WERI-Rb-1 (cell line): ENCODE measurements around the gene ABCC1.

Experiments used
- DNase-seq: peaks from one replicate; pipeline ENCODE4 v3.0.0-alpha.2; 2020
- H3K27ac ChIP-seq: fragments of 250-450 bp; sonication (Bioruptor Pico); 2 replicates; pipeline ENCODE4 v1.5.1; 2020; ENCODE audit warnings: mild to moderate bottlenecking, moderate library complexity
- H3K27me3 ChIP-seq: fragments of 250-450 bp; sonication (Bioruptor Pico); 2 replicates; pipeline ENCODE4 v1.5.1; 2021; ENCODE audit warnings: mild to moderate bottlenecking, low read depth, moderate library complexity; ENCODE audit not compliant: insufficient read depth, severe bottlenecking
- H3K36me3 ChIP-seq: fragments of 250-450 bp; sonication (Bioruptor Pico); 2 replicates; pipeline ENCODE4 v1.5.1; 2020; ENCODE audit warnings: mild to moderate bottlenecking, moderate library complexity
- H3K4me3 ChIP-seq: 2 replicates; pipeline ENCODE4 v1.5.1; 2011; ENCODE audit warnings: low read depth, mild to moderate bottlenecking, control low read depth, low read length
- H3K9me3 ChIP-seq: fragments of 250-450 bp; sonication (Bioruptor Pico); 2 replicates; pipeline ENCODE4 v1.5.1; 2021; ENCODE audit warnings: mild to moderate bottlenecking, moderate library complexity; ENCODE audit not compliant: severe bottlenecking
- TF ChIP-seq, protein P1 (sequence below): IDR thresholded peaks from 2 replicates; pipeline ENCODE4 v1.5.1; 2011; ENCODE audit warnings: low read depth, mild to moderate bottlenecking, control low read depth, inconsistent platforms, low read length

The ABCC1 gene

DNA sequence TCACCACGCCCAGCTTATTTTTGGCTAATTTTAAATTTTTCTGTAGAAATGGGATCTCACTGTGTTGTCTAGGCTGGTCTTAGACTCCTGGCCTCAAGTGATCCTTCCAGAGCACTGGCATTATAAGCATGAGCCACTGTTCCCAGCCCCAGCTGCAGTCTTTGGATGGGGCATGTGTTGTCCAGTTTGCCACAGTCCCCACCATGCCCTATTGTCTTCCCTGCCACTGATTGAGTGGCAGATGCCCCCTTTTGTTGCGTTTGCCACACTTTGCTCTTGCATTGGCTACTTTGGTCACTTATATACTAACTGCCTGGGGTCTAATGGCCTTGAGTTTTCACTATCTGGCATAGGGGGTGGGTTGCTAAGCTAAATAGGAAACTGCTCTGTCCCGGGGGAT is 60.8 kb downstream of the ABCC1 start:
- DNase-seq = no peak
- no peaks in the 10 kb centered on the region for H3K27me3 ChIP-seq
- no peak overlapping the region for H3K4me3 ChIP-seq
- no peaks in the 10 kb centered on the region for H3K9me3 ChIP-seq
- H3K27ac ChIP-seq = no peak overlapping the region
- peaks cover 27% of the 10 kb centered on the region for H3K36me3 ChIP-seq
- TF ChIP-seq, protein P1, sequence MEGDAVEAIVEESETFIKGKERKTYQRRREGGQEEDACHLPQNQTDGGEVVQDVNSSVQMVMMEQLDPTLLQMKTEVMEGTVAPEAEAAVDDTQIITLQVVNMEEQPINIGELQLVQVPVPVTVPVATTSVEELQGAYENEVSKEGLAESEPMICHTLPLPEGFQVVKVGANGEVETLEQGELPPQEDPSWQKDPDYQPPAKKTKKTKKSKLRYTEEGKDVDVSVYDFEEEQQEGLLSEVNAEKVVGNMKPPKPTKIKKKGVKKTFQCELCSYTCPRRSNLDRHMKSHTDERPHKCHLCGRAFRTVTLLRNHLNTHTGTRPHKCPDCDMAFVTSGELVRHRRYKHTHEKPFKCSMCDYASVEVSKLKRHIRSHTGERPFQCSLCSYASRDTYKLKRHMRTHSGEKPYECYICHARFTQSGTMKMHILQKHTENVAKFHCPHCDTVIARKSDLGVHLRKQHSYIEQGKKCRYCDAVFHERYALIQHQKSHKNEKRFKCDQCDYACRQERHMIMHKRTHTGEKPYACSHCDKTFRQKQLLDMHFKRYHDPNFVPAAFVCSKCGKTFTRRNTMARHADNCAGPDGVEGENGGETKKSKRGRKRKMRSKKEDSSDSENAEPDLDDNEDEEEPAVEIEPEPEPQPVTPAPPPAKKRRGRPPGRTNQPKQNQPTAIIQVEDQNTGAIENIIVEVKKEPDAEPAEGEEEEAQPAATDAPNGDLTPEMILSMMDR = no peak

DNA sequence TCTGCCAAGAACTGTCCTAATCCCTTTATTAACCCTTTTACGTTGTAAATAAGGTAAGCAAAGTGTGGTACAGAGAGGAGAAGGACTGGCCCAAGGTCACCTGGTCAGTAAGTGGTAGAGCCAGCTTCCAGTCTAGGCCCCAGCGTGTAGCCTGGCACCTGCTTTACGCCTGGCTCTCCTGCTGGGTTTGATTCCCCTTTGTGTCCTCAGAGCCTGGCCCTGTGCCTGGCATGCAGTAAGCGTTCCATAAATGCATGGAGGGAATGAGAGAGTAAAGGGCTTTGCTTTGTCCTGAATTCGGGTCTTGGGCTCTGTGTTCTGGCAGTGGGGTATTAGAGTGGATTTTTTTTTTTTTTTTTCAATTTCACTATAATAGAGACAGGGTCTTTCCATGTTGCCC is 62.7 kb downstream of the ABCC1 start:
- no peak overlapping the region for H3K27ac ChIP-seq
- H3K27me3 ChIP-seq = no peaks in the 10 kb centered on the region
- peaks cover 38% of the 10 kb centered on the region for H3K36me3 ChIP-seq
- no peak overlapping the region for H3K4me3 ChIP-seq
- TF ChIP-seq, protein P1 = no peak
- H3K9me3 ChIP-seq = no peaks in the 10 kb centered on the region
- no peak for DNase-seq

DNA sequence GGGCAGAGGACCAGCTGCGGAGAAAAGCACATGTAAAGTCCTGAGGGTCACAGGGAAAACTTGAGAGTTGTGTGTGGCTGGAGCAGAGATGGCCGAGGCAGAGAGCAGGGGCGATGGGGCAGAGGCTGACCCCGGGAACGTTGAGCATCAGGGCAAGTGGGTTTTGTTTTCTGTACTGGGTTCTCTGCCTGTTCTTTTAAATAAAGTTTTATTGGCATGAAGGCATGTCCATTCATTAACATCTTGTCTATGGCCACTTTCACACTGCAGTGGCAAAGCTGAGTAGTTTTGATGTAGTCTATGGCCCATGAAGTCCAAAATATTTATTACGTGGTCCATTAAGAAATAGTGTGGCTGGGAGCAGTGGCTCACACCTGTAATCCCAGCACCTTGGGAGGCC is 64.4 kb downstream of the ABCC1 start:
- Histone ChIP-seq H3K36me3 (peaks cover 44% of the 10 kb centered on the region), H3K27ac (no peak overlapping the region), H3K9me3 (no peaks in the 10 kb centered on the region)

DNA sequence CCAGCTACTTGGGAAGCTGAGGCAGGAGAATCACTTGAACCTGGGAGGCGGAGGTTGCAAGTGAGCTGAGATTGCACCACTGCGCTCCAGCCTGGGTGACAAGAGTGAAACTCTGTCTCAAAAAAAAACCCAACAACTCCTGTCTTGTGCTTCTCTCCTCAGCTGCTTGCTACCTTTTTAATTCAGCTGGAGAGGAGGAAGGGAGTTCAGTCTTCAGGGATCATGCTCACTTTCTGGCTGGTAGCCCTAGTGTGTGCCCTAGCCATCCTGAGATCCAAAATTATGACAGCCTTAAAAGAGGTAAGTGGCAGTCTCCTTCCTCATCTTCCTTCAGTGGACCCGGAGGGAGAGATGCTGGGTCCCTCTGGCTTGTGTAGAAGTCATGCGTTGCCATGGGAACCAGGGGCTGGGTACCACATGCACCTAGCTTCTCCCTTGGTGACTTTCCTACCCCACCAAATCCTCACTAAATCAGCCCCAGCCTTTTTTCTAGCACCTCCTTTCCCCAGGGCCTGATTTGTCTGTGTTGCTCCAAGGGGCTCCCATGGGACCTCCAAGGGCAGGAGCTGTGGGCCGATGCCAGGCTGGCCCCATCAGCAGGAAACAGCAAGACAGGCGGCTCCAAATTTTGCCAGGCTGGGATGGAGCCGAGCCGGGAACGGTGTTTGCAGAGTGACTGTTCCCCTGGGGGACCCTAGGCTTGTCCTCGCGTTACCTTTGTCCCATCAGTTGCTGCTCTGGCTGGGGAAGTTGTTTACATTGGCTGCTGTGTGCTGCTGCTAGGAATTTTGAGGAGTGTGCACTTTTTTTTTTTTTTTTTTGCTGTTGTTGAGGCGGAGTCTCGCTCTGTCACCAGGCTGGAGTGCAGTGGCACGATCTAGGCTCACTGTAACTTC is 65.2 kb downstream of the ABCC1 start:
- TF ChIP-seq, protein P1 = no peak
- H3K9me3 ChIP-seq = no peaks in the 10 kb centered on the region
- peaks cover 46% of the 10 kb centered on the region for H3K36me3 ChIP-seq
- DNase-seq = no peak
- H3K4me3 ChIP-seq = no peak overlapping the region
- H3K27ac ChIP-seq = no peak overlapping the region
- no peaks in the 10 kb centered on the region for H3K27me3 ChIP-seq

More for the DNA sequence above, 64.4 kb downstream of the ABCC1 start:
- H3K4me3 ChIP-seq = no peak overlapping the region
- DNase-seq = no peak
- TF ChIP-seq, protein P1 = no peak
- no peaks in the 10 kb centered on the region for H3K27me3 ChIP-seq

DNA sequence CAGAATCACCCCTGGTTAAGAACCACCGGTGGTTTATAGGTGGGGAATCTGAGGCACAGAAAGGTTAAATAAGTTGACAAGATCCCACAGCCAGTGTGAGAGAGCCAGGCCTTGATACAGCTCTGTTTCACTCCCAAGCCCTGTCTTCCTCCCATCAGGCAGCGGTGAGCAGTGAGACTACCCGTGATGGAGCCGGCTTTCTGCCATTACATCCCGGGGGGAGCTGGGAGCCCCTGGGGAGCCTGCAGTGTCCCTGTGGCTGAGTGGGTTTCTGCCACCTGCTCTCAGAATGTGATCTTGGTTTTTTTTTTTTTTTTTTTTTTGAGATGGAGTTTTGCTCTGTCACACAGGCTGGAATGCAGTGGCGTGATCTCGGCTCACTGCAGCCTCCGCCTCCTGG is 66.4 kb downstream of the ABCC1 start:
- Histone ChIP-seq H3K27me3 (no peaks in the 10 kb centered on the region), H3K27ac (no peak overlapping the region), H3K36me3 (peaks cover 46% of the 10 kb centered on the region), H3K4me3 (no peak overlapping the region), H3K9me3 (no peaks in the 10 kb centered on the region)
- TF ChIP-seq, protein P1 = no peak
- no peak for DNase-seq
